Measurements from ENCODE around the gene CACNA1B. TPM values are rescaled to one million over a fixed set of nuclear protein-coding genes. Genes with fewer than 3 reads are reported as not detected.

CACNA1B gene
- total RNA-seq, 1 experiment from 2014 or later, result 0.34 TPM

- H3K4me1 ChIP-seq (ENCODE audit: insufficient read depth, low read length, poor library complexity, severe bottlenecking), result no peaks in the 10 kb centered on the region
- no peaks in the 10 kb centered on the region for H3K36me3 ChIP-seq (ENCODE audit: insufficient read depth, low read length, poor library complexity, severe bottlenecking)
- peaks cover 39% of the 10 kb centered on the region for H3K27me3 ChIP-seq (replicated peaks; ENCODE audit: insufficient read depth, low read depth, low read length, poor library complexity)
- TF ChIP-seq CTCF (conservative IDR thresholded peaks at IDR 0.05; ENCODE audit: low read depth, low read length) (no peak), EZH2 (IDR thresholded peaks at IDR 0.05; ENCODE audit: borderline replicate concordance, low read depth, low read length, poor library complexity, severe bottlenecking) (no peak)
- no peak for DNase-seq (ENCODE audit: low spot score)
- intact Hi-C loops (cut with micrococcal nuclease; ENCODE audit: unreplicated experiment), result no loop called here
- BruUV-seq (replicated peaks), result no TSS peak
- no peaks in the 10 kb centered on the region for H3K9me3 ChIP-seq (ENCODE audit: low read depth, low read length, poor library complexity, severe bottlenecking)
- ChIA-PET CTCF (no interaction called here), POLR2A (ENCODE audit: low non-redundant PET) (no interaction called here)
- H3K27ac ChIP-seq (ENCODE audit: low read depth, low read length, poor library complexity, severe bottlenecking), result no peak overlapping the region
- no peak overlapping the region for H3K4me3 ChIP-seq (ENCODE audit: low read depth, low read length, poor library complexity, severe bottlenecking)
These were observed 156.4 kb downstream of the CACNA1B start for GRCh38 chr9:138033950-138034349.

GRCh38 chr9:138037140-138037539 is 159.6 kb downstream of the CACNA1B start:
- H3K9me3 ChIP-seq (ENCODE audit: low read depth, low read length, poor library complexity, severe bottlenecking), result no peaks in the 10 kb centered on the region
- H3K4me3 ChIP-seq (ENCODE audit: low read depth, low read length, poor library complexity, severe bottlenecking), result no peak overlapping the region
- no peaks in the 10 kb centered on the region for H3K4me1 ChIP-seq (ENCODE audit: insufficient read depth, low read length, poor library complexity, severe bottlenecking)
- no peak for DNase-seq (ENCODE audit: low spot score)
- H3K27ac ChIP-seq (ENCODE audit: low read depth, low read length, poor library complexity, severe bottlenecking), result no peak overlapping the region
- no TSS peak for BruUV-seq (replicated peaks)
- H3K36me3 ChIP-seq (ENCODE audit: insufficient read depth, low read length, poor library complexity, severe bottlenecking), result no peaks in the 10 kb centered on the region
- ChIA-PET CTCF (no interaction called here), POLR2A (ENCODE audit: low non-redundant PET) (no interaction called here)
- intact Hi-C loops (cut with micrococcal nuclease; ENCODE audit: unreplicated experiment), result no loop called here
- TF ChIP-seq CTCF (conservative IDR thresholded peaks at IDR 0.05; ENCODE audit: low read depth, low read length) (no peak), EZH2 (IDR thresholded peaks at IDR 0.05; ENCODE audit: borderline replicate concordance, low read depth, low read length, poor library complexity, severe bottlenecking) (no peak)
- peaks cover 14% of the 10 kb centered on the region for H3K27me3 ChIP-seq (replicated peaks; ENCODE audit: insufficient read depth, low read depth, low read length, poor library complexity)

- no TSS peak for BruUV-seq (replicated peaks)
- POLR2A ChIA-PET (ENCODE audit: low non-redundant PET), result no interaction called here
- Histone ChIP-seq H3K27me3 (replicated peaks; ENCODE audit: insufficient read depth, low read depth, low read length, poor library complexity) (peaks cover 3% of the 10 kb centered on the region), H3K9me3 (ENCODE audit: low read depth, low read length, poor library complexity, severe bottlenecking) (no peaks in the 10 kb centered on the region), H3K4me3 (ENCODE audit: low read depth, low read length, poor library complexity, severe bottlenecking) (no peak overlapping the region), H3K36me3 (ENCODE audit: insufficient read depth, low read length, poor library complexity, severe bottlenecking) (no peaks in the 10 kb centered on the region), H3K4me1 (ENCODE audit: insufficient read depth, low read length, poor library complexity, severe bottlenecking) (no peaks in the 10 kb centered on the region), H3K27ac (ENCODE audit: low read depth, low read length, poor library complexity, severe bottlenecking) (no peak overlapping the region)
- TF ChIP-seq CTCF (conservative IDR thresholded peaks at IDR 0.05; ENCODE audit: low read depth, low read length) (no peak), EZH2 (IDR thresholded peaks at IDR 0.05; ENCODE audit: borderline replicate concordance, low read depth, low read length, poor library complexity, severe bottlenecking) (no peak)
- no peak for DNase-seq (ENCODE audit: low spot score)
- CTCF ChIA-PET, result no interaction called here
- intact Hi-C loops (cut with micrococcal nuclease; ENCODE audit: unreplicated experiment), result no loop called here
These were observed 160.7 kb downstream of the CACNA1B start for GRCh38 chr9:138038244-138038671.
